Astrocyte (in vitro differentiated cells and primary cell): ENCODE measurements around the gene PLSCR2. TPM values are rescaled to one million over a fixed set of nuclear protein-coding genes. Genes with fewer than 3 reads are reported as not detected.

Experiments used
- DNase-seq: peaks from one replicate; pipeline ENCODE4 v3.0.0-alpha.2; 2010; ENCODE audit warnings: low read depth
- FAIRE-seq: peaks from 2 replicates; lab custom pipeline; 2011; peaks lifted over from hg19 to GRCh38; lab: Jason Lieb, UNC
- H2AFZ ChIP-seq: 2 replicates; pipeline ENCODE4 v1.6.0; 2012; ENCODE audit warnings: low read depth, low read length, inconsistent platforms
- H3K27ac ChIP-seq: 2 replicates; pipeline ENCODE4 v1.5.1; 2011; ENCODE audit warnings: low read depth, low read length, inconsistent platforms
- H3K27me3 ChIP-seq: 2 replicates; pipeline ENCODE4 v1.6.0; 2011; ENCODE audit warnings: low read length, inconsistent platforms; ENCODE audit not compliant: insufficient read depth
- H3K36me3 ChIP-seq: 2 replicates; pipeline ENCODE4 v1.5.1; 2011; ENCODE audit warnings: low read length, inconsistent platforms; ENCODE audit not compliant: insufficient read depth
- H3K4me1 ChIP-seq: 2 replicates; pipeline ENCODE4 v1.5.1; 2011; ENCODE audit warnings: low read length, inconsistent platforms; ENCODE audit not compliant: insufficient read depth
- H3K4me2 ChIP-seq: 2 replicates; pipeline ENCODE4 v1.6.0; 2012; ENCODE audit warnings: low read length, inconsistent platforms
- H3K4me3 ChIP-seq: 2 replicates; pipeline ENCODE4 v1.5.1; 2011; ENCODE audit warnings: low read depth, mild to moderate bottlenecking, low read length, inconsistent platforms; ENCODE audit not compliant: insufficient read depth
- H3K79me2 ChIP-seq: 2 replicates; pipeline ENCODE4 v1.6.0; 2012; ENCODE audit warnings: mild to moderate bottlenecking, low read length, inconsistent platforms; ENCODE audit not compliant: insufficient read depth
- H3K9ac ChIP-seq: 2 replicates; pipeline ENCODE4 v1.6.0; 2012; ENCODE audit warnings: mild to moderate bottlenecking, low read length, inconsistent platforms
- H3K9me3 ChIP-seq: 2 replicates; pipeline ENCODE4 v1.5.1; 2012; ENCODE audit warnings: low read depth, mild to moderate bottlenecking, low read length, inconsistent platforms; ENCODE audit not compliant: insufficient read depth
- H4K20me1 ChIP-seq: 2 replicates; pipeline ENCODE4 v1.6.0; 2012; ENCODE audit warnings: low read length, inconsistent platforms; ENCODE audit not compliant: insufficient read depth
- H3K27ac Mint-ChIP-seq: one replicate; pipeline ENCODE4 v1.8.0; 2021; ENCODE audit warnings: mild to moderate bottlenecking, mixed read lengths; ENCODE audit not compliant: unreplicated experiment
- H3K27me3 Mint-ChIP-seq: one replicate; pipeline ENCODE4 v1.8.0; 2021; ENCODE audit warnings: low read depth, mixed read lengths; ENCODE audit not compliant: unreplicated experiment
- H3K36me3 Mint-ChIP-seq: one replicate; pipeline ENCODE4 v1.8.0; 2021; ENCODE audit warnings: low read depth, mixed read lengths; ENCODE audit not compliant: unreplicated experiment
- H3K4me1 Mint-ChIP-seq: one replicate; pipeline ENCODE4 v1.8.0; 2021; ENCODE audit warnings: low read depth, mixed read lengths; ENCODE audit not compliant: unreplicated experiment
- H3K4me3 Mint-ChIP-seq: one replicate; pipeline ENCODE4 v1.8.0; 2021; ENCODE audit warnings: mild to moderate bottlenecking, moderate library complexity, mixed read lengths; ENCODE audit not compliant: unreplicated experiment
- H3K9me3 Mint-ChIP-seq: one replicate; pipeline ENCODE4 v1.8.0; 2021; ENCODE audit warnings: mild to moderate bottlenecking, mixed read lengths; ENCODE audit not compliant: unreplicated experiment
- CTCF ChIP-seq: IDR thresholded peaks from 2 replicates; pipeline ENCODE4 v1.5.1; 2011; ENCODE audit warnings: low read depth, mild to moderate bottlenecking, inconsistent platforms, low read length, moderate library complexity; ENCODE audit not compliant: insufficient read depth
- EZH2 ChIP-seq: IDR thresholded peaks from 2 replicates; pipeline ENCODE4 v1.6.1; 2012; ENCODE audit warnings: mild to moderate bottlenecking, low read length, inconsistent platforms; ENCODE audit not compliant: insufficient read depth
- total RNA-seq: library from RNA; stranded (reverse); gene quantifications from 2 replicates; pipeline ENCODE4 v1.2.1, GENCODE V29; 2021

The PLSCR2 gene
- total RNA-seq, 1 donor from 2014 or later: not detected

DNA sequence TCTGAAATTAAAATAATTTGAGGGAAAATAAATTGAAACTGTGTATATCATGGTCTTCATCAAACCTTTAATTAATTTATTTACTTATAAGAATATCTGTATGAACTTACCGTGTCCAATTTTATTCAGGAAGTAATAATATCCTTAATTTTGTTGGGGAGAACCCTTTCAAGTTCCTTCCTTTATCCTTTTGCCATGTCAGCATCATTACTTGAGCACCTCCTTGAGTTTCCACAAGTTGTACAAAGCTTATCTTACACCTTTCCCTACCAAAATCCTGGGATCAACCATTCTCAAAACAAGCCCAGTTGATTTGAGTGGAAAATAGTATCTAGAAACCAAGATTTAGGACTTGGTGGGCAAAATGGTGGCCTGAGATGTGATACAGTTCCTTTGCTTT, 37.3 kb downstream of the PLSCR2 start:
- H3K27ac ChIP-seq: no peak overlapping the region
- no peak for FAIRE-seq
- H3K4me3 ChIP-seq: no peak overlapping the region
- Mint-ChIP-seq H3K4me1 (peaks cover 9% of the 10 kb centered on the region), H3K27me3 (no peaks in the 10 kb centered on the region), H3K4me3 (no peak overlapping the region), H3K9me3 (peaks cover 14% of the 10 kb centered on the region), H3K36me3 (no peaks in the 10 kb centered on the region), H3K27ac (no peak overlapping the region)
- TF ChIP-seq CTCF: no peak
- no peak for TF ChIP-seq EZH2
- H3K9me3 ChIP-seq: no peaks in the 10 kb centered on the region
- no peaks in the 10 kb centered on the region for H3K27me3 ChIP-seq
- no peak overlapping the region for H3K4me2 ChIP-seq
- H4K20me1 ChIP-seq: no peaks in the 10 kb centered on the region
- no peaks in the 10 kb centered on the region for H3K4me1 ChIP-seq
- no peak overlapping the region for H2AFZ ChIP-seq
- DNase-seq: no peak
- no peak overlapping the region for H3K9ac ChIP-seq
- no peaks in the 10 kb centered on the region for H3K36me3 ChIP-seq
- H3K79me2 ChIP-seq: no peaks in the 10 kb centered on the region

DNA sequence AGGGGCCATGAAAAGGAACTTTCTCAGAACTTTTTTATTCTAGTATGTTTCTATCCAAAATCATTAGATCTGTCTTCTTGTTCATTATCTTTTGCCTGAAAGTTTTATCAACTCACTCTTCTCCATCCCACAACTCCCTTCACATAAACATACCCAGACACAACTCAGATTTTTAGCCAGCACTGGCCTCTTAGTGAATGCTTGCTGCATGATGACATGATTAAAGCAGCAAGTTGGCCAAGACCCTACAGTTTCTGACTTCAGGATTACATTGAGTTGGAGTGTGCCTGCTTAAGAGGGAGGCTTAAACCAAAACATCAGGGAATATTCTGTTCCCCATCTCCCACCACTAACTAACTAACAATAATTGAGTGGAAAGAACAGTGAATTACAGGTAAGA, 38.1 kb downstream of the PLSCR2 start:
- Mint-ChIP-seq H3K36me3 (no peaks in the 10 kb centered on the region), H3K27ac (no peak overlapping the region), H3K4me1 (peaks cover 9% of the 10 kb centered on the region), H3K9me3 (peaks cover 8% of the 10 kb centered on the region), H3K4me3 (no peak overlapping the region), H3K27me3 (no peaks in the 10 kb centered on the region)
- H4K20me1 ChIP-seq: no peaks in the 10 kb centered on the region
- no peak overlapping the region for H3K4me3 ChIP-seq
- FAIRE-seq (no peak), DNase-seq (peak; percentile 49)
- no peak overlapping the region for H2AFZ ChIP-seq
- no peaks in the 10 kb centered on the region for H3K9me3 ChIP-seq
- no peaks in the 10 kb centered on the region for H3K4me1 ChIP-seq
- no peak overlapping the region for H3K9ac ChIP-seq
- H3K27me3 ChIP-seq: no peaks in the 10 kb centered on the region
- TF ChIP-seq EZH2 (no peak), CTCF (no peak)
- no peak overlapping the region for H3K4me2 ChIP-seq
- H3K27ac ChIP-seq: no peak overlapping the region
- H3K36me3 ChIP-seq: no peaks in the 10 kb centered on the region
- no peaks in the 10 kb centered on the region for H3K79me2 ChIP-seq

GRCh38 chr3:146425341-146425740, 44.0 kb downstream of the PLSCR2 start:
- no peak for FAIRE-seq
- Mint-ChIP-seq H3K27ac (no peak overlapping the region), H3K36me3 (no peaks in the 10 kb centered on the region), H3K9me3 (peaks cover 7% of the 10 kb centered on the region), H3K4me3 (no peak overlapping the region), H3K27me3 (no peaks in the 10 kb centered on the region), H3K4me1 (peaks cover 26% of the 10 kb centered on the region)
- H3K79me2 ChIP-seq: no peaks in the 10 kb centered on the region
- peaks cover 17% of the 10 kb centered on the region for H3K4me1 ChIP-seq
- H3K36me3 ChIP-seq: no peaks in the 10 kb centered on the region
- no peaks in the 10 kb centered on the region for H3K9me3 ChIP-seq
- no peaks in the 10 kb centered on the region for H4K20me1 ChIP-seq
- no peak overlapping the region for H3K9ac ChIP-seq
- TF ChIP-seq EZH2: no peak
- no peak overlapping the region for H3K4me3 ChIP-seq
- H3K27ac ChIP-seq: no peak overlapping the region
- H3K27me3 ChIP-seq: no peaks in the 10 kb centered on the region
- H3K4me2 ChIP-seq: no peak overlapping the region
- DNase-seq: no peak
- H2AFZ ChIP-seq: no peak overlapping the region
